SKM-1 treated with dmso at 0.1 percent for 144 hours (cell line): ENCODE measurements around the gene MED13.
"Not testable (repeated sequence)": the region's sequence is repeated elsewhere in the genome, so short reads cannot be mapped to it uniquely, and the experiment has no call there.

Source experiments
- DNase-seq: peaks from one replicate; lab custom pipeline; 2025; ENCODE audit not compliant: unreplicated experiment; lab: John Stamatoyannopoulos, UW

Gene MED13

DNA sequence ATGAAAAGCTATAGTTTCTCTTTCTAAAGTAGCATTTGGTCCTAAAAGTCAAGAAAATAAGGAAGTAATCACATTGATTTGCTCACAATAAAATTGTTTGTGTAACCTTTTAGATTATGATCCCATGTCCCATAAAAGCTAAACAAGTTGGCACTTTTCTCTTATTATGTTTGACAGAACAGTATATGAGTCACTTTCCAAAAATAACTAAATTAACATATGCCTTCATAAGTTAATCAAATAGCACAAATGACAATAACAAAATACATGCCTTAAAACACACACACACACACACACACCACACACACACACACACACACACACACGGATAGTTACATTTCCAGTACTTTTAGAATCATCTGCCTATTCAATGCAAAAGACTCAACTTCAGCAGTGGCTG is 2.8 kb downstream of the MED13 start:
- no peak for DNase-seq

DNA sequence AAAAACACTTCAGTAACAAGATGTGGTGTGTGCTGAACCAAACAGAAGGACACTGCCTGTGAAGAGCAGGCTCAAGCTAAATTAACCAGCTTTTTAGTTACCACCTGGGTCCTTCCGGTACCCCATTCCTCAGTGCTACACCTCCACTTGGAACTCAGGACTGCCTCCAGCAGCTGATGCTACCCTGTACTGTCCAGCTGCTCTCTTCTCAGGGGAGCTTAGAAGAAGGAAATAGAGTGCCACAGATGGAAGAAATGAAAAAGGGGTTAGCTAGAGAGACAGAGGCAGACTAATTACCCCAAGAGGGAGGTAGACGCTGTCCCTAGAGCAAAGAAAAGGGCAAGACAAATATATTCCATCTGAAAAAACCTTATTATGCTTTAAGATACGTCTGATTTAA is 5.7 kb downstream of the MED13 start:
- DNase-seq = no peak

DNA sequence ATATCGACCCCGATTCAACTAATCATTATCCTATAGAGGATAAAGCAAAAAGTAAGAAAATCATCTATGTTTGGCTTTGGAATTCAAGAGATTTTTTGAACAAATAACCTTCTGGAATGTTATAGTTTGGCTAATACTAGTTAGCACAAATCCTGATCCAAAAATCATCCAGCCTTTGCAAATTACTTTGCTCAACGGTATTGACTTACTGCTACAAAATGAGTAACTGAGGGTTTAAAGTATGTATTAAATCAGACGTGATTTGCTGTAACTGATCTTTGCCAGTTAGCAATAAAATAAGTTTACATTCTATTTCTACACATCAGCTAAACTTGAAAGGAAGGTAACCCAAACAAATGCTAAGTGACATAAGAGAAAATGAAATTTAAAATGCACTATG is 6.5 kb downstream of the MED13 start:
- DNase-seq = no peak

DNA sequence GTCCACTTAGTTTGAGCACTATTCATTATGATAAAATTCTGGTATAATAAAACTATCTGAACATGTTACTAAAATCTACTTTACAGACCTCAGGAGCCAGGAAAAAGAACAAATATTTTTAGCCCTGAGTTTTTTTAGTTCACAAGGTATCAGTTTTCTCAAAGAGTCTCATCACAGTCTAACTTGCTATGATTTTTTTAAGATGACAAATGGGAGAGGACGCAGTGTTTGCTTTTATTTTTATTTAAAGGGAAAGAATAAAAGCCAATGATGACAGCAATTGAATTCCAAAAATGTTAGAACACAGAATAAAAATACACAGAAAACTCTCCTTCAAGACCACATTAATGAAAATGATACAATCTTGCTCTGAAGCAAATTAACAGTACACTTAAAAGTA is 7.4 kb downstream of the MED13 start:
- no peak for DNase-seq

DNA sequence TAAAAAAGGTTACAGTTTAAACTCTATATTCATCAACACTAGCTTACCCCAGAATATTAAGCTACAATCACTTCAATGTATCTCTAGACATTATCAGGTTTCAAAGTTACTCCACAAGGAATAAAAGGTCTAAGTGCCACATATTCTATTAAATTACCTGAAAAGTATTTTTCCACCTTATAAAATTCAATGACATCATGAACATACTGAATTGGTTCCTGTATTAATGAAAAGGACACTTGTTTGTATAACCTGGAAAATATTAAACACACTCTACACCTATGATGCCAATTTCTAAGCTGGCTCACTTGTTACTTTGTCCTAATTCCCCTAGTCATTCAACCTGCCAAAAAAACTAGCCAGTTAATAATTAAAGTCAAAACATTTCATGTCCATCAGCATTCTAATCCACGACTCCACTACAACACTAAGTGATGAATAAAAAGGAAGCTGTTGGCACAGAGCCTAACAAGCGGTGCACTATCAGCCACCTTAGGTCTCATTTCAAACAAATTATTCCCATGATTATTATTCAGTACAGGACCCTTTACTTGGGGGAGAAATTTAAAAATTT is 12.2 kb downstream of the MED13 start:
- no peak for DNase-seq

DNA sequence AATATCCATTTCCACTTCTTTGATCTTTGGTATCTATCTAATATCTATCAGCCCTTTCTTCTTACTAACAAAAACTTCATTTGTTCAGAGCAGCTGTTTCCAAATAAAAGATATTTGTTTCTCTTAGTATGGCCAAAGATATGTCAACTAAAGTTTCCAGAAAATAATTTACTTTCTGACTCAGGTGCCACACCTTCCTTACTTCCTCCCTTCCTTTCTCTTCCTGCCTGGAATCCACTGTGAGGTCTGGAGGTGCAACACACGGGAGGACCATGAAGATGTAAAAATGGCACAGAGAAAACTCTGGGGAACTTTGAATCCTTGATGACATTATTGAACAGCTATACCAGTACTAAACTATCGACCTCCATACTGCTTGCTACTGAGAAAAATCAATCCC is 14.0 kb downstream of the MED13 start:
- no peak for DNase-seq

DNA sequence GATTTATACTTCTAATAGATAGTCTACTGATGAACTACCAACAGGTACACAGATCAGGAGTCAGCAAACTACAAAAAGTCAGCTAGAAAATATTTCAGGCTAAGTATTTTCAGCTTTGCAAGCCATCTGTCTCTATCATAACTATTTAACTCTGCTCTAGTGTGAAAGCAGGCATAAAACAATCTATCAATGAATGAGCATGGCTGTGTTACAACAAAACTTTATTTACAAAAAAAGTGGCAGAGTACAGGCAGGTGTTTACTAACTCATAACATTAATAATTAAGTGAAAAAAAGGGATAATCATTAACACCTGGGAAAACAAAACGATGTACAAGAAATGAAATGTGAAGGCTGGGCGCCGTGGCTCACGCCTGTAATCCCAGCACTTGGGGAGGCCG is 15.8 kb downstream of the MED13 start:
- no peak for DNase-seq

DNA sequence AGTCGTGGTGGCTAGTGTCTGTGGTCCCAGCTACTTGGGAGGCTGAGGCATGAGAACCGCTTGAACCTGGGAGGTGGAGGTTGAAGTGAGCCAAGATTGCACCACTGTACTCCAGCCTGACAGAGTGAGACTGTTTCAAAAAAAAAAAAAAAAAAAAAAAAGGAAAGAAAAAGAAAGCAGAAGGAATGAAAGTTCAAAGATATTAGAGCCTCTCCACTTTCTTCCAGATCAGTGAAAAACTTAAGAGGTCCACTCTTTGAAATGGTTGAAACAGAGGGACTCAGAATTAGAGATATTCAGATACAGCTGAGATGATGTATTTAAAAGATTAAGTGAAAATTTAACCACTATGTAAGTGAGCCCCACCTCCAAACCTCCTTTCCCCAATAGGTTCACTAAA is 16.8 kb downstream of the MED13 start:
- no peak for DNase-seq

DNA sequence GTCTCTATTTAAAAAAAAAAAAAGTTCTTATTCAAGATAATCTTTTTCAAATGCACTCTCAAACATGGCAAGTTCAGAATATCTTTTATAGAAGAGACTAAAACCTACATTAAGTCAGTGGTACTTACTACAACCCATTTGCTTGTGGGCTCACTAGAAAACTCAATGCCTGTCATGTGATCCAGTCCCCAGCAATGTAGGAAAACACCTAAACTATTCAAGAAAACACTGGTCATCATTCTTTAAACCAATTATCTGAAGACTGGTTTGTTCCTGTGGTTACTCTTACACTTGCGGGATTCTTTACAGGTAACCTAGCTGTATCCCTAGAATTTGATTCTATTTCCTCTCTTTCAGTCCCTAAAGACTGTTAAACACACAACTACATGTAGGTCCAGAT is 19.6 kb downstream of the MED13 start:
- no peak for DNase-seq

DNA sequence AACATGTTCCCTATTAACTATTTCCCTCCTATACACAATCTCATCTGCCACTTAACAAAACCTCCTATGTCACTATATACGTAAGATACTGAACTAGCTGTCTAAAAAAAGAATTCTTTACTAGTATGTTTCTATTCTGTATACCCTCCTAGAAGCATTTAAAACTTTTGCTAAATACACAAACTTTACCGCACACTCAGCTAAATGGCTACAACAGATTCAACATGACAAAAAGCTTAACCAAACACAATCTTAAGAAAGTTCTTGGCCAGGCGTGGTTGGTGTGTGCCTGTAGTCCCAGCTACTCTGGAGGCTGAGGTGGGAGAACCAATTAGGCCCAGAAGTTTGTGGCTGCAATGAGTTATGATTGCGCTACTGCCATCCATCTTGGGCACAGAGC is 20.0 kb downstream of the MED13 start:
- DNase-seq = no peak

DNA sequence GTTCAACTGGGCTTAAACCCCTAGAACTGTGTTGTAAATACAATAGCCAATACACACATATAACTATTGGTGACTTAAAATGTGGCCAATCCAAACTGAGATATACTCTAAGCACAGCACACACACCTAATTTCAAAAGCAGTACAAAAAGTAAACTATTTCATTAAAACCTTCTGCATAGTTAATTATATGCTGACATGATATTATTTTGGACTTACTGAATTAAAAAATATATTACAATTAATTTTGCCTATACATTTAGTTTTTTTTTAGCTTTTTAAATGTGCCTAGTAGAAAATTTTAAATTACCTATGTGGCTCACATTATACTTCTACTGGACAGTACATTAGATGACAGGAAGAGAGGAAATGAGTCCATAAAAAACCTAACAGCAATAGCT is 21.5 kb downstream of the MED13 start:
- no peak for DNase-seq

DNA sequence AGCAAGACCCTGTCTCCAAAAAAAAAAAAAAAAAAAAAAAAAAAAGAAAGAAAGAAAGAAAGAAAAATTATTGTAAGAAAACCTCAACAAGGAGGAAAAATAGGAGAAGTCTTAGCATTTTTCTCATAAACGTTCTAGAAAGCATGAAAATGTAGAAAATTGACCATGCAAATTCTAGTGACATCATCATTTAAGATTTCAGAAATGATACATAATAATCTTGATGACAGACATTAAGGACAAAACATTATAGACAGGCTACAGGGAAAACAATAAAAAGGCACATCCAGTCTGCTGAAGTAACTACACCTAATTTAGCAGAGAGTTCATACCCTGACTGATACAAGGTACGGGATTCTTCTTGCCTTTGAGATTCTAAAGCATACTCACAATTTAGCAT is 21.9 kb downstream of the MED13 start:
- DNase-seq = no peak

DNA sequence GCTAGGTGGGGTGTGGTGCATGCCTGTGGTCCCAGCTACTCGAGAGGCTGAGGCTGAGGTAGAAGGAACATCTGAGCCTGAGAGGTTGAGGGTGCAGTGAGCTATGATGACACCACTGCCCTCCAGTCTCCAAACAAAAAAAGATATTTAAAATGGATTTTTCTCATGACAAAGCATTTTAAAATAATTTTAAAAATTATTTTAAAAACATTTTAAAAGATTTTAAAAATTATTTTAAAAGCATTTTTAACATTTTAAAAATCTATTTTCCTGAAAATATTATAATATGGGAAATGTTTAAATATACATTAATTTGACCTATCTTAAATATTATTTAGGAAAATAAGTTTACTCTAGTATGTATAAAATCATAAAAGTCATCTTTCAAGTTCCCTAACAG is 26.8 kb downstream of the MED13 start:
- DNase-seq = no peak

DNA sequence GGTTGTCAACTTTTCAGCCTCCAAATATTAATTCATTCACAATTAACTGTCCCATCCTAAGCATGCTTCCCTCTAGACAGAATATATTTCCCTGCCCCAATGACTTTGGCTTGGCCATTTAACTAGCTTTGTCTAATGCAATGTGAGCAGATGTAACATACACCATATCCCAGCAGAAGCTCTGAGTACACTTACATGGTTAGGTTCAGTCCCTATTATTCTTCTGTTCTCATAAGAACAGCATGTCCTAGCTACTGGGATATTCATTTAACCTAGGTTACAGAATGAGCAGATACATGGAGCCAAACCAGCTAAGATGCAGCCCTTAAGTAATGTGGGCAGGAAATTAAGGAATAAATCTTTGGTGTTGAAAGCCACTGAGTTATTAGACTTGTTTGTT is 31.8 kb downstream of the MED13 start:
- no peak for DNase-seq

DNA sequence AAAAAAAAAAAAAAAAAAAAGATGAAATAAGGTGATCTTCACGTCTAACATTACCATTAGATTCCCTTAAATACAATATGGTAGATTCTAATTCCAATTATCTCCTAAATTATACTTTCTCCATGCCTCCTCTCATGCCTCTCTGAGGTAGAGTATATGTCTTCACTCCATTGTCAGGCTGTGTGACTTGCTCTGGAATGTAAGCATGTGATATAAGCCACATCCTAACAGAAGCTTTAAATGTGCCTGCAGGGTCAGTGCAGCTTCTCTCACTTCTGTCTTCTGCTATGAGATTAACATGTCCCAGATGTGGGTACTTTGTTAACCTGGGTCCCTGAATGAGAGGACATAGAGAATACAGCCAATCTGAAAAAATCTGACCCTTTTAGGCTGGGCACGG is 32.6 kb downstream of the MED13 start:
- no peak for DNase-seq

DNA sequence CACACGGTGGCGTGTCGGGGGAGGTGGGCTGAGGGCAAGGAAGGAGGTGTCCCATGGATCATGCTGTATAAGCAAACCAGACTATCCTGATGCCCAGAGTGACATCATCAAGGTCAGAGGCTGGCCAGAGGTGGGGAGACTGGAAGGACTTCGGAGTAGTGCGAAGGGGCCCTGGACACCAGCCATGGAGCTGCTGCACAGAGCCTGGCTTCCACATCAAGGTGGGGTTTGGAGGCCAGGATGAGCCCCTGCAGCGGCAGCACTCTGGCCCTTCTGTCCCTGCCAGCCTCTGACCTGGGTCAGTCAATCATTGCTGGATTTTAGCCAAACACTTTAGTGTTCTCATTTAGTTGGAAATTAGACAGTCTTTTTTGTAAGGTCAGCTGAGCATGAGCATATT is 34.8 kb downstream of the MED13 start:
- DNase-seq = no peak

DNA sequence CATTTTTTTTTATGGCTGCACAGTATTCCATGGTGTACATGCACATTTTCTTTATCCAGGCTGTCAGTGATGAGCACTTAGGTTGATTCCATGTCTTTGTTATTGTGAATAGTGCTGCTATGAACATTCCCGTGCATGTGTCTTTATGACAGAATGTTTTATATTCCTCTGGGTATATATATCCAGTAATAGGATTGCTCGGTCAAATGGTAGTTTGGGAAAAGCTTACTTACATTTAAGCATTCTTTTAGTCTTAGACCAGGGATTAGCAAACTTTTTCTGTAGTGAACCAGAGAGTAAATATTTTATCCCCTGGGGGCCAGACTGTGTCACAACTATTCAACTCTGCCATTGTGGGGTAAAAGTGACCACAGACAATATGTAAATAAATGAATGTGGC is 40.2 kb downstream of the MED13 start:
- no peak for DNase-seq

DNA sequence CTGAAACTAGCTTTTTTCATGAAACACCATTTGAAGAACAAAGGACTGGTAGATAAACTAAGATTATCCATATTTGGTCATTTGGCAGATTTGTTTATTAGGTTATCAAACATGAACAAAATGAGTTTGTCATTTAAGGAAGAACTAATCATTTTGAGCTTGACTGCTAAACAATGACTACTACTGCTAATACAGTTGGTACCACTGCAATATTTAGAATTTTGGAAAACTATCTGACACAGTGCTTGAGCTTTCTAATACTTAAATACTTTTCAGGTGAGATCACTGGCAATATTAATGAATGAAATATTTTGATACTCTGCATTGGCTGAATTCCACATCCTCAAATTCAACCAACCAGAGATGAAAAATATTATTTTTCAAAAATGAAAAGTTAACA is 47.2 kb downstream of the MED13 start:
- DNase-seq = no peak

DNA sequence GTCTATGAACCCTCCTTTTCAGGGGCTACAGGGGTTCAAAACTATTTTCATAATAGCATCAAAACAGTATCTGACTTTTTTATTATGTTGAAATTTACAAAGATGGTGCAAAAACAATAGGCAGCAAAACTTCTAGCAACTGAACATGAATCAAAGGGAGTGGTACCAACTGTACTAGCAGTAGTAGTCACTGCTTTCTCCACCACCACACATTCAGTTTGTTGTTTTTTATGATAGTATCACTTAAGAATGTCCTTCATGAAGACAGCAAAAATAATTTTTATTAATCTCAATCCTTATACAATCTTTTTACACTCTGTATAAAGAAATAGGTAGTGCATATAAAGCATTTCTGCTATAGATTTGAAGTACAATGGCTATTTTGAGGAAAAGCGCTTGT is 47.6 kb downstream of the MED13 start:
- DNase-seq = no peak

DNA sequence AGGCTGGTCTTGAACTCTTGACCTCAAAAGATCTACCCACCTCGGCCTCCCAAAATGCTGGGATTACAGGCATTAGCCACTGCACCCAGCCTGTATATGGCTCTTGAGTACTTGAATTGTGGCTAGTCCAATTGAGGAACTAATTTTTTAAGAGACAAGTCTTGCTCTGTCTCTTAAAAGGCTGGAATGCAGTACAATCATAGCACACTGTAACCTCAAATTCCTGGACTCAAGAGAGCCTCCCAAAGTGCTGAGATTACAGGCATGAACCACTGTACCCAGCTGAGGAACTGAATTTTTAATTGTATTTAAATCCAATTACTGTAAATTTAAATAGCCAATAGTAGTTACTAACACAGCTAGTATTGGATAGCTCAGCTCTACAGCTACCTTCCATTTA is 50.6 kb downstream of the MED13 start:
- DNase-seq = no peak

DNA sequence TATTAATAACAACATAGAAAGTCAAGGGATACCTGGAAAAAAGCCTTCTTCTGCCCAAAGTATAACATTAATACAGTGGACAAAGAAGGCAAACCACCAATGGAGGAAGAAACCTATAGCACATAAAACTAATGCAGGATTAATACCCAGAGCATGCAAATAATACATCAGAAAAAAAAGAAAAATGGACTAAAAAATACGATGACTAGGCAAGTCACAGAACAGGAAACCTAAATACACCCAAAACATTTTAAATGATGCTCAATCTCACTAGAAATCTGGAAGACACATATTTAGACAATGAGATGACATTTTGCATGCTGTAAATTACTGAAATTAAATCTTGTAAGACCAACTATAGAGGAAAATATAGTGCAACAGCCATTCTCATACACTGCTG is 55.9 kb downstream of the MED13 start:
- no peak for DNase-seq

DNA sequence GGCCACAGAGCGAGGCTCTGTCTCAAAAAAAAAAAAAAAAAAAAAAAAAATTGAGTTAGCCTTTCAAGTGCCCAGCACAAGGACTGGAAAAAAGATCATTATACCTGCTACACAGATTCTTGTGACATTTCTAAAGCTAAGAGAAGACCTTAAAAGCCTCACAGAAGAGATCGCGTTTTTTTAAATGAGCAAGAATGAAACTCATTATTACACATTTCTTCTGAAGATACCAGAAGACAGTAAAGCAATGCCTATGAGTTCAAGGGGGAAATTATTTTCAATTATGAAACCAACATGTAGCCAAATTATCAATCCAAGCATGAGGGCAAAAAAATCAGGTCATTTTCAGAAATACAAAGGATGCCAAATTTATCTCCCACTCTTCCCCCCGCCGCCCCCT is 56.8 kb downstream of the MED13 start:
- DNase-seq = no peak

DNA sequence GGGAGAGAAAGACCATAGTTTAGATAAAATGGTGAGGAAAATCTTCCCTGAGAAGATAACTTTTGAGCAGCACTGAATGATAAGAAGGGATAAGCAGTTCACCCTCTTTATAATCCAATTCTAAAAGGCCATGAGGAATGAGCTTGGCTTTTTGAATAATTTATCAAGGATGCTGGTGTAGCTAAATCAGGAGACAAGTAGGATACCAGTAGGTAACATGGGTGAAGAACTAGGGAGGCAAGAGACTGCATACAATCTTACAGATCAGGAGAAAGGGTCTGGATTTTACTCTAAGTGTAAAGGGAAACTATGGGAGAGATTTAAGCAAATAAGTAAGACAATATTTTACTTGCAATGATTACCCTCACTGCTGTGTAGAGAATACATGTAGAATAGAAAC is 60.7 kb downstream of the MED13 start:
- DNase-seq = no peak

DNA sequence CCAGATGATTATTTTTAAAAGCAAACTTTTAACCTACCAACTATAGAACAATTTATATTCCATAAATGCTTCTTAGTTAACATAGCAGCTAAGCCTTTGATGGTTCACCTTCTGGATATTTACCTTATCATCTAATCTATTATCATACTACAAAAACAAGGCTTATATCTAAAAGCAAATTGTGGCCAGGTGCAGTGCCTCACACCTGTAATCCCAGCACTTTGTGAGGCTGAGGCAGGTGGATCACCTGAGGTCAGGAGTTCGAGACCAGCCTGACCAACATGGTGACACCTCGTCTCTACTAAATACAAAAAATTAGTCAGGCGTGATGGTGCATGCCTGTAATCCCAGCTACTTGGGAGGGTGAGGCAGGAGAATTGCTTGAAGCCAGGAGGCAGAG is 61.9 kb downstream of the MED13 start:
- not testable (repeated sequence) for DNase-seq
